Body of pancreas (tissue), 4 donors: ENCODE data around the gene C6orf52.

Experiments
- CTCF ChIP-seq, 7 experiments: fragments of 450-650 bp in 4 of 7; fragments of 200-600 bp in 3 of 7; sonication (generic) in 3 of 7; IDR thresholded peaks; one replicate each; pipeline ENCODE4 v1.5.1; 2016 to 2019; ENCODE audit warnings: antibody characterized with exemption in 7 of 7
- POLR2A ChIP-seq, 3 donors: fragments of 450-650 bp; IDR thresholded peaks; one replicate each; pipeline ENCODE4 v1.6.1; 2016; ENCODE audit warnings: antibody characterized with exemption in 3 of 3, mild to moderate bottlenecking in 2 of 3

- TF ChIP-seq CTCF (IDR thresholded peaks at IDR 0.05) (no peak), POLR2A (IDR thresholded peaks at IDR 0.05) (no peak)
Measured at GRCh38 chr6:10633216-10633615, 61.2 kb downstream of the C6orf52 start.
